Panc1 (cell line): ENCODE measurements around the gene TSPOAP1.

Experiments
- POLR2AphosphoS5 ChIP-seq: IDR thresholded peaks from 2 replicates; pipeline ENCODE4 v1.6.1; 2012; ENCODE audit warnings: mild to moderate bottlenecking, low read depth, low read length, moderate library complexity
- TCF7L2 ChIP-seq: IDR thresholded peaks from 2 replicates; pipeline ENCODE4 v1.6.1; 2011; ENCODE audit warnings: mild to moderate bottlenecking, low read depth, low read length, inconsistent platforms
- TF ChIP-seq, protein P1 (sequence below): fragments of 450-650 bp; IDR thresholded peaks from 2 replicates; pipeline ENCODE4 v1.5.1; 2017; ENCODE audit warnings: mild to moderate bottlenecking
- TF ChIP-seq, protein P2 (sequence below), 2 experiments: IDR thresholded peaks; 2 replicates each; pipeline ENCODE4 v1.6.1; 2011 to 2012; ENCODE audit warnings: low read depth in 2 of 2, control low read depth in 1 of 2, low read length in 1 of 2, mild to moderate bottlenecking in 1 of 2, moderate library complexity in 1 of 2; ENCODE audit not compliant: insufficient read depth in 1 of 2

GRCh38 chr17:58265902-58266875, 62.4 kb downstream of the TSPOAP1 start:
- TF ChIP-seq, protein P1, sequence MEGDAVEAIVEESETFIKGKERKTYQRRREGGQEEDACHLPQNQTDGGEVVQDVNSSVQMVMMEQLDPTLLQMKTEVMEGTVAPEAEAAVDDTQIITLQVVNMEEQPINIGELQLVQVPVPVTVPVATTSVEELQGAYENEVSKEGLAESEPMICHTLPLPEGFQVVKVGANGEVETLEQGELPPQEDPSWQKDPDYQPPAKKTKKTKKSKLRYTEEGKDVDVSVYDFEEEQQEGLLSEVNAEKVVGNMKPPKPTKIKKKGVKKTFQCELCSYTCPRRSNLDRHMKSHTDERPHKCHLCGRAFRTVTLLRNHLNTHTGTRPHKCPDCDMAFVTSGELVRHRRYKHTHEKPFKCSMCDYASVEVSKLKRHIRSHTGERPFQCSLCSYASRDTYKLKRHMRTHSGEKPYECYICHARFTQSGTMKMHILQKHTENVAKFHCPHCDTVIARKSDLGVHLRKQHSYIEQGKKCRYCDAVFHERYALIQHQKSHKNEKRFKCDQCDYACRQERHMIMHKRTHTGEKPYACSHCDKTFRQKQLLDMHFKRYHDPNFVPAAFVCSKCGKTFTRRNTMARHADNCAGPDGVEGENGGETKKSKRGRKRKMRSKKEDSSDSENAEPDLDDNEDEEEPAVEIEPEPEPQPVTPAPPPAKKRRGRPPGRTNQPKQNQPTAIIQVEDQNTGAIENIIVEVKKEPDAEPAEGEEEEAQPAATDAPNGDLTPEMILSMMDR, result no peak
- TF ChIP-seq POLR2AphosphoS5, result no peak
- no peak for TF ChIP-seq TCF7L2
- TF ChIP-seq, protein P2, sequence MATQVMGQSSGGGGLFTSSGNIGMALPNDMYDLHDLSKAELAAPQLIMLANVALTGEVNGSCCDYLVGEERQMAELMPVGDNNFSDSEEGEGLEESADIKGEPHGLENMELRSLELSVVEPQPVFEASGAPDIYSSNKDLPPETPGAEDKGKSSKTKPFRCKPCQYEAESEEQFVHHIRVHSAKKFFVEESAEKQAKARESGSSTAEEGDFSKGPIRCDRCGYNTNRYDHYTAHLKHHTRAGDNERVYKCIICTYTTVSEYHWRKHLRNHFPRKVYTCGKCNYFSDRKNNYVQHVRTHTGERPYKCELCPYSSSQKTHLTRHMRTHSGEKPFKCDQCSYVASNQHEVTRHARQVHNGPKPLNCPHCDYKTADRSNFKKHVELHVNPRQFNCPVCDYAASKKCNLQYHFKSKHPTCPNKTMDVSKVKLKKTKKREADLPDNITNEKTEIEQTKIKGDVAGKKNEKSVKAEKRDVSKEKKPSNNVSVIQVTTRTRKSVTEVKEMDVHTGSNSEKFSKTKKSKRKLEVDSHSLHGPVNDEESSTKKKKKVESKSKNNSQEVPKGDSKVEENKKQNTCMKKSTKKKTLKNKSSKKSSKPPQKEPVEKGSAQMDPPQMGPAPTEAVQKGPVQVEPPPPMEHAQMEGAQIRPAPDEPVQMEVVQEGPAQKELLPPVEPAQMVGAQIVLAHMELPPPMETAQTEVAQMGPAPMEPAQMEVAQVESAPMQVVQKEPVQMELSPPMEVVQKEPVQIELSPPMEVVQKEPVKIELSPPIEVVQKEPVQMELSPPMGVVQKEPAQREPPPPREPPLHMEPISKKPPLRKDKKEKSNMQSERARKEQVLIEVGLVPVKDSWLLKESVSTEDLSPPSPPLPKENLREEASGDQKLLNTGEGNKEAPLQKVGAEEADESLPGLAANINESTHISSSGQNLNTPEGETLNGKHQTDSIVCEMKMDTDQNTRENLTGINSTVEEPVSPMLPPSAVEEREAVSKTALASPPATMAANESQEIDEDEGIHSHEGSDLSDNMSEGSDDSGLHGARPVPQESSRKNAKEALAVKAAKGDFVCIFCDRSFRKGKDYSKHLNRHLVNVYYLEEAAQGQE (IDR thresholded peaks at IDR 0.05; ENCODE audit: insufficient read depth in 1 of 2, low read depth in 2 of 2, low read length in 1 of 2), result no peak
